Left lung (tissue), 10 donors: ENCODE results near the gene THSD8. TPM values are rescaled to one million over a fixed set of nuclear protein-coding genes. Genes with fewer than 3 reads are reported as not detected.

ENCODE experiments used
- ATAC-seq: fragments of 200-7000 bp; cut with Tn5 transposase; one replicate; pipeline ENCODE4 v1.9.1; 2020; ENCODE audit warnings: moderate library complexity
- DNase-seq, 4 donors: peaks; one replicate each; pipeline ENCODE4 v3.0.0-alpha.2; 2013 to 2020
- H3K27ac ChIP-seq, 2 donors: fragments of 200-600 bp; sonication (generic) in 1 of 2; one replicate each; pipeline versions ENCODE4 v1.5.0 to v1.8.0; 2020 to 2021
- H3K27me3 ChIP-seq, 2 donors: fragments of 200-600 bp; sonication (generic) in 1 of 2; one replicate each; pipeline versions ENCODE4 v1.5.0 to v1.8.0; 2020 to 2021
- H3K36me3 ChIP-seq, 2 donors: fragments of 200-600 bp; sonication (generic) in 1 of 2; one replicate each; pipeline versions ENCODE4 v1.5.0 to v1.8.0; 2020 to 2021
- H3K4me1 ChIP-seq, 2 donors: fragments of 200-600 bp; one replicate each; pipeline ENCODE4 v1.8.0; 2021
- H3K4me3 ChIP-seq, 2 donors: fragments of 200-600 bp; sonication (generic) in 1 of 2; one replicate each; pipeline versions ENCODE4 v1.5.0 to v1.8.0; 2020 to 2021; ENCODE audit warnings: mild to moderate bottlenecking in 1 of 2
- H3K9me3 ChIP-seq, 2 donors: fragments of 200-600 bp; sonication (generic) in 1 of 2; one replicate each; pipeline versions ENCODE4 v1.5.0 to v1.8.0; 2020 to 2021
- CTCF ChIP-seq, 2 donors: fragments of 200-600 bp; sonication (generic) in 1 of 2; IDR thresholded peaks; one replicate each; pipeline versions ENCODE4 v1.5.0 to v1.8.0; 2021; ENCODE audit warnings: antibody characterized with exemption in 2 of 2
- intact Hi-C, 2 donors: fragments of 100-400 bp; cut with DNase I; formaldehyde crosslinking; loops; one replicate each; pipeline versions ENCODE4 v1.11.2 to v1.14.2; 2022
- polyA plus RNA-seq, 6 donors: library from polyadenylated mRNA; unstranded; fragments of 120-200 nt; gene quantifications; one replicate each; pipeline ENCODE4 v1.2.1, GENCODE V29; 2013; ENCODE audit not compliant: insufficient read length in 6 of 6
- total RNA-seq, 2 donors: library from RNA; stranded (reverse); fragmentation: NEBNext Ultra II Directional; extraction: Animal tissue kit (Norgen Biotek cat#: 25700); gene quantifications; one replicate each; pipeline ENCODE4 v1.2.1, GENCODE V29; 2021
- donor health status: DM: no; HTN: yes; CAD: no.
- donor health status: DM: no; HTN: no; CAD: no.

Gene THSD8
- total and polyA plus RNA-seq, 8 donors: 2.2 to 11.6 (median 6.2) TPM

GRCh38 chr19:12779162-12779993 is 22.5 kb upstream of the THSD8 start:
- no peak for TF ChIP-seq CTCF (IDR thresholded peaks at IDR 0.05)
- Histone ChIP-seq H3K27me3 (no peaks in the 10 kb centered on the region), H3K4me3 (peak overlapping the region in 1 of 2 donors; percentile 59), H3K4me1 (peaks cover 25 to 82% of the 10 kb centered on the region in 2 donors), H3K27ac (peak overlapping the region; percentile 92 to 95), H3K36me3 (no peaks in the 10 kb centered on the region), H3K9me3 (no peaks in the 10 kb centered on the region)
- no peak for ATAC-seq
- DNase-seq: peak in 3 of 4 donors; percentile 75 to 89 (median 77)
- intact Hi-C loops: loop anchor here in 1 of 2 donors (2.0 kb wide), 1 partner anchor 15 kb away; no protein-coding TSS in a partner anchor

- ATAC-seq: no peak
- peak overlapping the region; percentile 29 to 42 for H3K4me3 ChIP-seq
- peaks cover 48 to 92% of the 10 kb centered on the region in 2 donors for H3K4me1 ChIP-seq
- no peak for TF ChIP-seq CTCF (IDR thresholded peaks at IDR 0.05)
- H3K36me3 ChIP-seq: no peaks in the 10 kb centered on the region
- DNase-seq: no peak
- no peaks in the 10 kb centered on the region for H3K9me3 ChIP-seq
- intact Hi-C loops: no loop called here
- H3K27me3 ChIP-seq: no peaks in the 10 kb centered on the region
- H3K27ac ChIP-seq: peak overlapping the region; percentile 99 to 100
These were observed 19.8 kb upstream of the THSD8 start for GRCh38 chr19:12782174-12782423.

GRCh38 chr19:12782424-12783290 is 19.2 kb upstream of the THSD8 start:
- H3K27me3 ChIP-seq: no peaks in the 10 kb centered on the region
- H3K27ac ChIP-seq: peak overlapping the region; percentile 99 to 100
- H3K4me3 ChIP-seq: peak overlapping the region; percentile 29 to 42
- intact Hi-C loops: no loop called here
- H3K36me3 ChIP-seq: no peaks in the 10 kb centered on the region
- no peak for TF ChIP-seq CTCF (IDR thresholded peaks at IDR 0.05)
- H3K9me3 ChIP-seq: no peaks in the 10 kb centered on the region
- peak; percentile 51 for ATAC-seq
- peaks cover 52 to 92% of the 10 kb centered on the region in 2 donors for H3K4me1 ChIP-seq
- DNase-seq: peak; percentile 85 to 97 (median 90)

GRCh38 chr19:12783291-12783848 is 18.5 kb upstream of the THSD8 start:
- Histone ChIP-seq H3K9me3 (no peaks in the 10 kb centered on the region), H3K4me1 (peaks cover 59 to 97% of the 10 kb centered on the region in 2 donors), H3K27me3 (no peaks in the 10 kb centered on the region), H3K36me3 (no peaks in the 10 kb centered on the region), H3K27ac (peak overlapping the region; percentile 99 to 100), H3K4me3 (peak overlapping the region; percentile 29 to 42)
- intact Hi-C loops: no loop called here
- ATAC-seq (no peak), DNase-seq (no peak)
- no peak for TF ChIP-seq CTCF (IDR thresholded peaks at IDR 0.05)
